Sigmoid colon (tissue), 7 donors: ENCODE results near the gene EPB42. TPM values are rescaled to one million over a fixed set of nuclear protein-coding genes. Genes with fewer than 3 reads are reported as not detected.
"Not testable (repeated sequence)": the region's sequence is repeated elsewhere in the genome, so short reads cannot be mapped to it uniquely, and the experiment has no call there.

ENCODE experiments used
- DNase-seq: peaks from one replicate; pipeline ENCODE4 v3.0.0-alpha.2; 2019
- H3K27ac ChIP-seq, 4 donors: fragments of 200-600 bp; sonication (generic); one replicate each; pipeline ENCODE4 v1.5.1; 2016 to 2019; ENCODE audit warnings: mild to moderate bottlenecking in 1 of 4
- H3K27me3 ChIP-seq, 3 donors: fragments of 200-600 bp; sonication (generic); one replicate each; pipeline ENCODE4 v1.5.1; 2019; ENCODE audit warnings: mild to moderate bottlenecking in 1 of 3
- H3K36me3 ChIP-seq, 4 donors: fragments of 200-600 bp; sonication (generic); one replicate each; pipeline ENCODE4 v1.5.1; 2016 to 2019
- H3K4me1 ChIP-seq, 4 donors: fragments of 200-600 bp; sonication (generic); one replicate each; pipeline ENCODE4 v1.5.1; 2017 to 2019
- H3K4me3 ChIP-seq, 4 donors: fragments of 200-600 bp; sonication (generic); one replicate each; pipeline ENCODE4 v1.5.1; 2017 to 2019; ENCODE audit warnings: mild to moderate bottlenecking in 2 of 4, moderate library complexity in 1 of 4
- H3K9me3 ChIP-seq, 4 donors: fragments of 200-600 bp in 3 of 4; sonication (generic) in 3 of 4; one replicate each; pipeline versions ENCODE4 v1.5.1 to v1.6.1; 2013 to 2019
- CTCF ChIP-seq, 4 experiments: fragments of 450-650 bp in 3 of 4; fragments of 200-600 bp in 1 of 4; IDR thresholded peaks; one replicate each; pipeline ENCODE4 v1.5.1; 2016 to 2019; ENCODE audit warnings: antibody characterized with exemption in 4 of 4, mild to moderate bottlenecking in 3 of 4, moderate library complexity in 2 of 4
- EP300 ChIP-seq, 4 donors: sonication (generic); formaldehyde crosslinking; IDR thresholded peaks; one replicate each; pipeline ENCODE4 v1.6.1; 2017; ENCODE audit warnings: antibody characterized with exemption in 4 of 4
- POLR2A ChIP-seq, 2 donors: fragments of 450-650 bp; IDR thresholded peaks; one replicate each; pipeline ENCODE4 v1.6.1; 2016; ENCODE audit warnings: antibody characterized with exemption in 2 of 2, mild to moderate bottlenecking in 2 of 2, moderate library complexity in 2 of 2
- POLR2AphosphoS5 ChIP-seq, 4 donors: sonication (generic); formaldehyde crosslinking; IDR thresholded peaks; one replicate each; pipeline ENCODE4 v1.6.1; 2017; ENCODE audit warnings: antibody characterized with exemption in 4 of 4
- WGBS, 2 donors: extraction: QIAGEN DNeasy Blood & Tissue Kit; methylation state at CpG; one replicate each; pipeline ENCODE4 v1.1.7; 2013; 5-methylcytosine and 5-hydroxymethylcytosine counted together
- intact Hi-C: fragments of 100-400 bp; cut with DNase I; formaldehyde crosslinking; loops from one replicate; pipeline ENCODE4 v1.15.1; 2023
- polyA plus RNA-seq, 3 donors: library from polyadenylated mRNA; stranded (reverse); fragments of 200-250 nt; gene quantifications; one replicate each; pipeline ENCODE4 v1.2.3, GENCODE V29; 2013
- total RNA-seq, 4 donors: library from RNA; depleted of rRNA; stranded (reverse); fragments of >200 nt; gene quantifications; one replicate each; pipeline ENCODE4 v1.1.0, GENCODE V29; 2016
- donor health status: healthy with polysubstance abuse.
- donor health status: Bipolar disorder and iron deficiency.
- donor health status: healthy.

Gene EPB42
- total and polyA plus RNA-seq, 7 donors: 0.06 TPM; not detected in 6

GRCh38 chr15:43199945-43200488 is 20.8 kb downstream of the EPB42 start:
- no peak for DNase-seq
- H3K4me3 ChIP-seq: no peak overlapping the region
- peaks cover 0 to 30% (median 6%) of the 10 kb centered on the region in 4 donors for H3K36me3 ChIP-seq
- no peak for TF ChIP-seq CTCF (IDR thresholded peaks at IDR 0.05)
- no peak for TF ChIP-seq POLR2AphosphoS5 (IDR thresholded peaks at IDR 0.05)
- no peak for TF ChIP-seq EP300 (IDR thresholded peaks at IDR 0.05)
- TF ChIP-seq POLR2A (IDR thresholded peaks at IDR 0.05): no peak
- intact Hi-C loops: no loop called here
- H3K27ac ChIP-seq: no peak overlapping the region
- WGBS, 2 donors: 82 to 88% methylated on average over 3 of the region's 3 CpGs
- H3K4me1 ChIP-seq: no peaks in the 10 kb centered on the region
- H3K27me3 ChIP-seq: no peaks in the 10 kb centered on the region
- no peaks in the 10 kb centered on the region for H3K9me3 ChIP-seq

DNA sequence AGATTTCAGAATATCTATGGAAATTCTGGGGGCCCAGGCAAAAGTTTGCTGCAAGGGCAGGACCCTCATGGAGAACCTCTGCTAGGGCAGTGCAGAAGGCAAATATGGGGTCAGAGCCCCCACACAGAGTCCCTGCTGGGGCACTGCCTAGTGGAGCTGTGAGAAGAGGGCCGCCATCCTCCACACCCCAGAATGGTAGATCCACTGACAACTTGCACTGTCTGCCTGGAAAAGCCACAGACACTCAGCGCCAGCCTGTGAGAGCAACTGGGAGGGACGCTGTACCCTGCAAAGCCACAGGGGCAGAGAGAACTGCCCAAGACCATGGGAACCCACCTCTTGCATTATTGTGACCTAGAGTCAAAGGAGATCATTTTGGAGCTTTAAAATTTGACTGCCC is 21.8 kb downstream of the EPB42 start:
- DNase-seq: no peak
- Histone ChIP-seq H3K36me3 (peaks cover 0 to 41% (median 15%) of the 10 kb centered on the region in 4 donors), H3K9me3 (no peaks in the 10 kb centered on the region), H3K27me3 (no peaks in the 10 kb centered on the region), H3K4me3 (no peak overlapping the region), H3K27ac (no peak overlapping the region), H3K4me1 (no peaks in the 10 kb centered on the region)
- 98 to 99% methylated on average over 3 of the region's 3 CpGs for WGBS, 2 donors
- no peak for TF ChIP-seq CTCF (IDR thresholded peaks at IDR 0.05)
- TF ChIP-seq POLR2A (IDR thresholded peaks at IDR 0.05): no peak
- no peak for TF ChIP-seq EP300 (IDR thresholded peaks at IDR 0.05)
- no peak for TF ChIP-seq POLR2AphosphoS5 (IDR thresholded peaks at IDR 0.05)
- intact Hi-C loops: no loop called here

DNA sequence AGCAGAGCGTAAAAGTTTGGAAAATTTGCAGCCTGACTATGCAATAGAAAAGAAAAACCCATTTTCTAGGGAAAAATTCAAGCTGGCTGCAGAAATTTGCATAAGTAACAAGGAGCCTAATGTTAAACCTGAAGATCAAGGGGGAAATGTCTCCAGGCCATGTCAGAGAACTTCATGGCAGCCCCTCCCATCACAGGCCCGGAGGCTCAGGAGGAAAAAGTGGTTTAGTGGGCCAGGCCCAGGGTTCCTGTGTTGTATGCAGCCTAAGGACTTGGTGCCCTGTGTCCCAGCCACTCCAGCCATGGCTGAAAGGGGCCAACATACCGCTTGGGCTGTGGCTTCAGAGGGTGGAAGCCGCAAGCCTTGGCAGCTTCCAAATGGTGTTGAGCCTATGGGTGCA is 22.3 kb downstream of the EPB42 start:
- H3K4me1 ChIP-seq, H3K27ac ChIP-seq, H3K27me3 ChIP-seq, DNase-seq, intact Hi-C loops, H3K4me3 ChIP-seq, H3K9me3 ChIP-seq: not testable (repeated sequence)
- 97% methylated on average over 4 of the region's 4 CpGs for WGBS, 2 donors
- H3K36me3 ChIP-seq: peaks cover 0 to 43% (median 15%) of the 10 kb centered on the region in 4 donors

- H3K27ac ChIP-seq, intact Hi-C loops, DNase-seq, H3K9me3 ChIP-seq, H3K27me3 ChIP-seq, H3K4me1 ChIP-seq, H3K4me3 ChIP-seq: not testable (repeated sequence)
- 85 to 92% methylated on average over 3 of the region's 3 CpGs for WGBS, 2 donors
- peaks cover 0 to 51% (median 18%) of the 10 kb centered on the region in 4 donors for H3K36me3 ChIP-seq
Measured at GRCh38 chr15:43197773-43198172, 23.0 kb downstream of the EPB42 start.

- intact Hi-C loops: no loop called here
- no peak for DNase-seq
- Histone ChIP-seq H3K4me3 (no peak overlapping the region), H3K27ac (no peak overlapping the region), H3K9me3 (no peaks in the 10 kb centered on the region), H3K27me3 (no peaks in the 10 kb centered on the region), H3K36me3 (peaks cover 0 to 59% (median 26%) of the 10 kb centered on the region in 4 donors), H3K4me1 (no peaks in the 10 kb centered on the region)
- TF ChIP-seq POLR2A (IDR thresholded peaks at IDR 0.05) (no peak), CTCF (IDR thresholded peaks at IDR 0.05) (no peak)
- 93 to 94% methylated on average over 10 of the region's 10 CpGs for WGBS, 2 donors
Measured at GRCh38 chr15:43196760-43197548, 23.9 kb downstream of the EPB42 start.
